ENCODE data around the gene PTK7.
A peak's percentile ranks its signal among the peaks of the same experiment; 100 is the strongest.
"Not testable (repeated sequence)": the region's sequence is repeated elsewhere in the genome, so short reads cannot be mapped to it uniquely, and the experiment has no call there.

The PTK7 gene
- total RNA-seq = 1.6 to 4.6 reads per million in 2 donors

DNA sequence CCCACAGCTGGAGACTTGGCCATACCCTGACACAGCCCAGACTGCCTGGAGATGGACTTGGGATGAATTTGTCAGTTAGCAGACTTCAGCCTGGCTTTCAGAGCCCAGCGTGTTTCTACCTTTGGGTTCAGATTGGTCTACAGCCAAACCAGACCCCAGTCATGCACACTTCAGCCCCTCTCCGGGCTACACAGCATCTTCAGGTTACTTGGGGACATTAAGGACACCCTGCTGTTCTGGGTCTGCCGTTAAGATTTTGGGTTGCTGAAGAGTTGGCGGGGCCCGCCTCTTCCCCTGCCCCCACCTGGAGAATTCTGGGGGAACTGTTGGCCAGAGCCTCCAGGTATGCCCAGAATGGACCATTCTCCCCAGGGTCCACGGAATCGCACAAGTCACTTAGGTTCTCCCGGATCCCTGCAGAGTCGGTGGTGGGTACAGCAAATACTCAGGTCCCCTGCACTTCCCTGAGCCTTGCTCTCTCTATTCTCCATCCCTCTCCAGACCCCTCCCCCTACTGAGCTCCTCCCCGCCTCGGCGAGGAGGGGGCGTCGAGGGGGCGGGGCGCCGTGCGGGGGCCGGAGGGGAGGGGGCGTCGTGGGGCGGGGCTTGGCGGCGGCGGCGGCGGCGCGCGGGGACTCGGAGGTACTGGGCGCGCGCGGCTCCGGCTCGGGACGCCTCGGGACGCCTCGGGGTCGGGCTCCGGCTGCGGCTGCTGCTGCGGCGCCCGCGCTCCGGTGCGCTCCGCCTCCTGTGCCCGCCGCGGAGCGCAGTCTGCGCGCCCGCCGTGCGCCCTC is at the start of gene PTK7:
Gene PTK7, plus strand, starts transcription at position 645 of the 794 bp plus-strand sequence. CDS start 175 bp downstream, outside the sequence.
- peak in 1 of 5 experiments; percentile 42 for DNase-seq

DNA sequence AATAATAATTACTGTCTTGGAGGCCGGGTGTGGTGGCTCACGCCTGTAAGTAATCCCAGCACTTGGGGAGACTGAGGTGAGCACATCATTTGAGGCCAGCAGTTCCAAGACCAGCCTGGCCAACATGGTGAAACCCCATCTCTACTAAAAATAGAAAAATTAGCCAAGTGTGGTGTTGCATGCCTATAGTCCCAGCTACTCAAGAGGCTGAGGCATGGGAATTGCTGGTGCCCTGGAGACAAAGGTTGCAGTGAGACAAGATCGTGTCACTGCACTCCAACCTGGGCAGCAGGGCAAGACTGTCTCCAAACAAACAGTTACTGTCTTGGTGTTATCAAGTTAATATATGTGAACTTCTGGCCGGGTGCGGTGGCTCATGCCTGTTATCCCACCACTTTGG is 49.7 kb upstream of the PTK7 start:
- DNase-seq = no peak

DNA sequence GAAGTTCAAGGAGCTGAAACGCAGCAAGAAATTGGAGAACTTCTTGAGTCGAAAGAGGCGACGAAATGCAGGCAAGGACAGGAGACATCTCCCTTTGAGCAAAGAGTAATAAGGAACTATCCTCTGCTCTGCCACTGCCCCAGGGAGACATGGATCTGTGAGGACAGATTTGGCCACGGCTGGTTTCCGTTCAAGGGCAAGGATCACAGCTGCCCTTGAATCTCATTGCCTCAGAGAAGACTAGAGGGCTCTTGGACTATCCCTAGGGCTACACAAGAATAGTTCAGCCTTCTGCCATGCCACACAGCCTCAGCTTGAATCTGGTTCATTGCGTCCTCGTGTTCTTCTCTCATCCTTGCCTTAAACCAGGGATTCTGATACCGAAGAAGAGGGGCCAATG is 47.0 kb upstream of the PTK7 start:
- DNase-seq = no peak

GRCh38 chr6:43032326-43032725 is 43.8 kb upstream of the PTK7 start:
- no peak for DNase-seq

DNA sequence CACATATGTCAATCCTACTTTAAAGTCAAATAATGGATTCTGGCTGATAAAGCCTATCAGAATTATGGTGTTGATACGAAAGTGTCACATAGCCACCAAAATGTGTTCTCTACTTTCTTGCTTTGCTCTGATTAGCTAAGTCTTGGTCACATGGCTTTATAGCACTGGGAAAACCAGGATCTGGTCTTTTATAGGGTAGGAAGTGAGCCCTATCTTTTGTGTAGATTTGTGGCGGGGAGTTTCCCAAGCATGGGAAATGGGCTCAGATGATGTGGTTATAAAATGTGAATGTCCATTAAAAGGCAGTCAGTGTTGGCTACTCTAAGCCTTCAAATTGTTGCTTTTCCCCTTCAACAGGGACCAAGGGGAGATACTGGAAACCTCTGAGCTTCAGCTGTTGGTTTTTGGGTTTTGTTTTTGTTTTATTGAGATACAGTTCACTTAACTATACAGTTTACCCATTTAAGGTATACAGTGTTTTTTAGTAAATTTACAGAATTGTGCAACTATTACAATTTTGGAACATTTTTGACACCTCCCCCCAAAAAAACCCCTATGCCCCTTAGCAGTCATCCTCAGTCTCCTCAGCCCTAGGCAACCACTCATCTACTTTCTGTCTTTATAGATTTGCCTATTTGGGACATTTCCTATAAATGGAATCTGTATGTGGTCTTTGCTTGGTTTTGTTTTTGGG is 42.5 kb upstream of the PTK7 start:
- no peak for DNase-seq

- DNase-seq = no peak
Measured at GRCh38 chr6:43034190-43034525, 42.0 kb upstream of the PTK7 start.

DNA sequence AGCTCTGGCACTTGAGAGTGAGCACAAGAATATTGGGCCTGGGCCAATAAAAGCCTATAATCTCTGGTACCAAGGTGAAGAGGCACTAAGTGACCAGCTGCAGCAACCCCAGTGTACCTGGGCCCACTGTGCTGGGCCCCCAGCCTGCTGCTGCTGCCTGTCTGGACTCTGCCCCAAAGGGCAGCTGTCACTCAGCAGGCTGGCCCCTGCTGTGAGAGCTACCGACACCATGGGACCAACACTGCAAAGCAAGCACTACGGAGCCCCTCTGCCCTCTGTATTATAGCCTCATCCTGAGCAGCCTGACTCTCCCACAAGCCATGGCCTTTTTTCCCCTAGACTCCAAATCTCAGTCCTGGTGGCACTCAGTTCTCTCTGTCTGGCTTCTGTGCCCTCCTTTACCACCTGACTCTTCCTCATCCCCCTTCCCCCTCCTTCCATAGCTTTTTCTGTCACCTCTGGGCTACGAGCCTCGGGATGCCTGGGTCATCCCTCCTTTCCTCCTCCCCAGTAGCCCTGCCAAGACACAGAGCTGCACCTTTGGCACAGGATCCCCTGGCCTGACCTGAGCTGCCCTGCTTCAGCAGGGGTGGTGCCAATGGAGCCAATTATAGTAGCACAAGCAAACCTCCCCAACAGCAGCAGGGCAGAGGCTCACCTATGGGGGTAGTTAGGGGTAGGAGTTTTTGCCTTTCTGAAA is 40.5 kb upstream of the PTK7 start:
- DNase-seq = no peak

DNA sequence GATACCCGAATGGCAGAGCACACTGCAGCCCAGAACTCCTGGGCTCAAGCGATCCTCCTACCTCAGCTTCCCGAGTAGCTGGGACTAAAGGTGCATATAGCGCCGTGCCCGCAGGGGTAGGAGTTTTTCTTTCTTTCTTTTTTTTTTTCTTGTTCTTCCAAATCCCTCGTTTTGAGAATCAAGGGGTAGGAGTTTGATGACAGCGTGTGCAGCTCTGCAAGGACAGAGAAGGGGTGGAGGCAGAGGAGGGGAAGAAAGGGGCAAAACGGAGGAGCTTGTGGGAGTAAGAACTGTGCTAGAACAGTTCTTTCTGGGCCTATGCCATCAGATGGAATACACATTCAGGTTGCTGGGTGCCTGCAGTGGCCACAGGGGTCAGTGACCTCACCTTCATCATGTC is 39.4 kb upstream of the PTK7 start:
- DNase-seq = no peak

GRCh38 chr6:43037197-43037596 is 38.9 kb upstream of the PTK7 start:
- no peak for DNase-seq

DNA sequence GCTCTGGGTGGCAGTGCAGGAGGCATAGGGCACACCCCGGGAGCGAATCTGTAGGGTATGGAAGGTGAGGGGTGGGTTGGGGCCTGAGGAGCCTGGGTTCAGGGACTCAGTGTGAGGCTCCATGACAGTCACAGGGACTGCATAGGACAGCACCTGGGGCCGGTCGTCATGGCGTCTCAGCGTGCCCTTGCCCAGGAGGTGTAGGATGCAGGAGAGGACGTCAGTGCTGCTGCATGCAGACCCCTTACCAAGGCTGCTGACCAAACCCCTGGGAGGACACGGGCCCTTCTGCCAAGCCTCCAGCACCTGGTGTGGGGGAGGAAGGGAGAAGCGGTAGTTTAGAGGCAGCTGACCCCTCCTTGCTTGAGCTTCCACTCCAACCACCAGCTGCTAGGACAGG is 38.4 kb upstream of the PTK7 start:
- no peak for DNase-seq

DNA sequence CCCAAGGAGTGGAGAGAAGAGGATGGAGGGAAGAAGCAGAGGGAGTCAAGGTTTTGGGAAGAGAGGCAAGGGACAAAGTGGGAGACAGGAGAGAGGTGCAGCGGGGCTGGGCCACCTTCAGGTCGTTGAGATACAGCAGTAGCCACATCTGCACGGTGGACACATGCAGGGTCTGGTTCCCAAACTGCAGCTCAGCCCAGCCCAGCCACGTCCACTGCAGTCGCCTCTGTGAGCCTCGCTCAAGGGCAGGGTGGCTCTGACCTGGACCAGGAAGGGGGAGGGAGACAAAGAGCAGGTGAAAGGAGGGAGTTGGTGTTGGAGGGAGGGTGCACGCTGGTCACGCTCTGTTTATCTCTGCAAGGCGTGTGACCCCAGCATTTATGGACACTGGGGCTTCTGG is 37.4 kb upstream of the PTK7 start:
- DNase-seq = no peak

- no peak for DNase-seq
Measured at GRCh38 chr6:43040542-43041257, 35.4 kb upstream of the PTK7 start.

DNA sequence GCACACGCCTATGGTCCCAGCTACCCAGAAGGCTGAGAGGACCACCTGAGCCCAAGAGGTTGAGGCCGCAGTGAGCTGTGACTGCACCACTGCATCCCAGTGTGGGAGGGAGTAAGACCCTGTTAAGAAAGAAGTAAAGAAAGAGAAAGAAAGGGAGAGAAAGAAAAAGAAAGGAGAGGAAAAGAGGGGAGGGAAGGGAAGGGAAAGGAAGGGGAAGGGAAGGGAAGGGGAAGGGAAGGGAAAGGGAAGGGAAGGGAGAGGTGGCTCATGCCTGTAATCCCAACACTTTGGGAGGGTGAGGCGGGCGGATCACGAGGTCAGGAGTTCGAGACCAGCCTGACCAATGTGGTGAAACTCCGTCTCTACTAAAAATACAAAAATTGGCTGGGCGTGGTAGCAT is 34.6 kb upstream of the PTK7 start:
- DNase-seq = not testable (repeated sequence)

- no peak for DNase-seq
Measured at GRCh38 chr6:43043310-43043709, 32.8 kb upstream of the PTK7 start.

DNA sequence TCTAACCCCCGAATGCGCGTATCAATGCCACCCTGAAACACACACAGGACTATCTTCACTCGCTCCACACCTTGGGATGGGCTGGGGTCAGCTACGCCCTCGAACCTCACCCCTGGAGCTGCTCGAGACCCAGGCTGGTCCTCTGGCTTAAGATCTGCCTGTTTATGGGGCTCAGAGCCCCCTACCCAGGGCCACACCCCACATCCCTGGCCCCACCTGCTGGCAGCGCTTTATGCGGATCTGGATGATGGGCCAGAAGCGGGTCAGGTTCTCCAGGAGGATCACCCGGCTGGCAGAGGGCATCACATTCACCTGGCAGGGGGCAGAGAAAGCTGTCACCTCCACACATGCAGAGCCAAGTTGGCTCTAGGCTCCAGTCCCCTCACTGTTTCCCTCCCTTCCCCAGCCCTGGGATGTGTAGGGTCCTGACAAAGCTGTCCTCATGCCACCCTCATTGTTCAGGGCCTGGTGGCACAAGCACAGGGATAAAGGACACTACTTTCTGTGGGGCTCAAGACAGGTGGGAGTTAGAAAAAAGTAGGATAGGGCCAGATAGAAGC is 30.7 kb upstream of the PTK7 start:
- no peak for DNase-seq

DNA sequence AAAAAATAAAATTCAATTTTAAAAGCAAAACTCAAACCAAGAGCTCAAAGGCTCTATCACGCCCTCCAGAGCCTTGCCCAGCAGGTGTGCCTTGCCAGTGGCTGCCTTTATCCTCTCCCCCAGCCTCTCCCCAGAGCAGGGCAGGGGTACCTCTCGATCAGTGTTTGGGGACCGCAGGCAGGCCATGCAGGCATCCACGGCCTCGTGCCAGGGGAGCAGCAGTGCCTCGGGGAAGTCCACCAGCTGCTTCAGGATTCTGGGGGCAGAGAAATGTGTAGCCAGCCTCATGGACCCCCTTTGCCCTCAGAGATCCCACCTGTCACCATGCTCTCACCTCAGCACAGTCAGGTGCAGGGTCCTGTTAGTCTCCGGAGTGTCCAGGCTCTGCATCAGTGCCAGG is 28.1 kb upstream of the PTK7 start:
- no peak for DNase-seq

GRCh38 chr6:43050981-43051380 is 25.1 kb upstream of the PTK7 start:
- no peak for DNase-seq

DNA sequence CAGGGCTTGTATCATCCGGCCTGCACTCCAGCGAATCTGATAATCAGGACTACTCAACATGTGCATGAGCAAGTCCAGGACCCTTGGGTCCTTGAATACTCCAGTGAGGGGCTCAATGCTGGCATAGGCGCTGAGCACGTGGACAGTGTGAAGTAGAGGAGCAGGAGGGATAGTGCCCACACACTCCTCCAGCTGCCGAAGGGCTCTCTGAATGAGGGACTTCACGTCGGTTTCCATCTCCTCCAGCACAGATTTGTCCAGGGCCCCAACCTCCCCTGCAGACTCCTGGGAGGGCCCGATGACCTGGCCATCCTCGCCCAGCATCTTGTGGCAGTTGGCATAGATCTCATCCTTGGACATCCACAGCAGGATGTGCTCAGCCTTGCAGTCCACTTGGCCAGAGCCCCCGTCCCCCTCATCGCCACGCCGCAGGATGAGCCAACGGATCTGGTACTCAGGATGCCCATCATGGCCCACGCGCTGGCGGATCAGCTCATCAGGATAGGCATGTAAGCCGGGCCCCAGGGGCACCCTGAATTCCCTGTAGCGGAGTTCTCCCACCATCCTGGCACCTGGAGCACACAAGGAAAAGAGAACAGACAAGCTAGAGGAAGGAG is 23.8 kb upstream of the PTK7 start:
- no peak for DNase-seq

DNA sequence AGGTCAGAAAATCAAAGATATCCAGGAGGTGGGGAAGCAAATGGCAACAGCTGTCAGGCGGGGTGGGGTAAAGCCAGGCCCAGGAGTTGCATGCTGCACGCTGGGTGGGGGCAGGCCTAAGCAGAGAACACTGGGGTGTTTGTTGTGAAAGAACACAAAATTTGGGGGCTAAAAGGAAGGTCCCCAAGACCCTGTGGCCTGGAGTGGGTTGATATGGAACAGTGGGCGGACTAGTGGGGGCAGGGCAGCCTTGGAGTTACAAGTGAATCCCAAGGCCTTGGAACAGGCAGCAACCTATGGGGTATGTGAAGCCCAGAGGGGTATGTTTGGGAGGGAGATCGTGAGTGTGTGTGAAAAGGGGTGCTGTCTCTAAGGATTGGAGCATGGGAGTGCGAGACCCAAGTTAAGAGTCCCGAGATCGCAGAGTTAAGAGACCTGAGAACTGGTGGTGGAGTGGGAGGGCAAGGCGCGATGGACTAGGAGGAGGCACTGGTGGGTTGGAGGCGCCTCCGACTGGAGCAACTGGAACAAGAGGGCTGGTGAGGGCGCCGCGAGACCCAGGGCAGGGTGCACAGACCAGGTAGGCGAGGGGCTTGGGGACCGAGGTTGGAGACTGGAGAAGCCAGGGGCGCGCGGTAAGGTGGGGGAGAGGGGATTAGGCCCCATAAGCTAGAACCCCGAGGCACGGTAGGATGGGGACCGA is 23.1 kb upstream of the PTK7 start:
- peak in 2 of 5 experiments; percentile 7 to 43 for DNase-seq

GRCh38 chr6:43053545-43054205 is 22.4 kb upstream of the PTK7 start, which contains the start of gene CUL7:
Gene CUL7, minus strand, starts transcription at chr6:43053851. Its CDS starts 1,063 bp downstream, at chr6:43052788.
- DNase-seq = peak; percentile 67 to 96 (median 86)

Data from T-helper 2 cell (primary cell).